BJ (cell line): ENCODE data around the gene LITAF. TPM values are rescaled to one million over a fixed set of nuclear protein-coding genes. Genes with fewer than 3 reads are reported as not detected.

Source experiments
- CTCF ChIA-PET: fragments of 350-600 bp; formaldehyde crosslinking; extraction: SDS; loops from one replicate; lab custom pipeline; 2021; ENCODE audit warnings: antibody characterized with exemption, inconsistent platforms; lab: Yijun Ruan, JAX
- POLR2A ChIA-PET: fragments of 300-600 bp; sonication (Branson Sonifier 250); formaldehyde crosslinking; extraction: SDS; loops from one replicate; lab custom pipeline; 2021; ENCODE audit warnings: antibody characterized with exemption; lab: Charles Lee
- DNase-seq: peaks from one replicate; pipeline ENCODE4 v3.0.0-alpha.2; 2011; ENCODE audit warnings: low read depth
- H3K27me3 ChIP-seq: 2 replicates; pipeline ENCODE4 v1.6.0; 2011; ENCODE audit warnings: low read length; ENCODE audit not compliant: control insufficient read depth, insufficient read depth
- H3K36me3 ChIP-seq: 2 replicates; pipeline ENCODE4 v1.5.1; 2011; ENCODE audit warnings: low read length; ENCODE audit not compliant: control insufficient read depth, insufficient read depth
- H3K4me3 ChIP-seq: 2 replicates; pipeline ENCODE4 v1.5.1; 2011; ENCODE audit warnings: low read depth, mild to moderate bottlenecking, control low read depth, low read length
- CTCF ChIP-seq: IDR thresholded peaks from 2 replicates; pipeline ENCODE4 v1.5.1; 2011; ENCODE audit warnings: low read depth, mild to moderate bottlenecking, control low read depth, inconsistent platforms, low read length, moderate library complexity; ENCODE audit not compliant: insufficient read depth
- polyA plus RNA-seq: library from polyadenylated mRNA; depleted of rRNA; stranded (reverse); fragments of >200 nt; gene quantifications from 2 replicates; pipeline ENCODE4 v1.2.3, GENCODE V29; 2011

LITAF gene
- polyA plus RNA-seq, 1 experiment: 212 TPM

- ChIA-PET CTCF (interaction anchor here (0.6 to 2.5 kb wide), 4 partner anchors 8 to 124 kb away, joined by 3 to 8 read pairs (median 4); no protein-coding TSS in a partner anchor), POLR2A (no interaction called here)
- DNase-seq: no peak
These were observed 62.5 kb downstream of the LITAF start for GRCh38 chr16:11524098-11524760.

GRCh38 chr16:11521055-11521454, 65.7 kb downstream of the LITAF start:
- no peak for DNase-seq
- no peak for TF ChIP-seq CTCF
- CTCF ChIA-PET: interaction anchor here (1.0 kb wide), 1 partner anchor 11 kb away, joined by 4 read pairs; no protein-coding TSS in a partner anchor
- POLR2A ChIA-PET: no interaction called here
- Histone ChIP-seq H3K4me3 (no peak overlapping the region), H3K27me3 (peaks cover 4% of the 10 kb centered on the region; the same call in 1 of the 2 replicates), H3K36me3 (no peaks in the 10 kb centered on the region)

More at GRCh38 chr16:11524098-11524760, 62.5 kb downstream of the LITAF start:
- H3K27me3 ChIP-seq: peaks cover 4% of the 10 kb centered on the region; the same call in 1 of the 2 replicates
- no peak overlapping the region for H3K4me3 ChIP-seq
- no peaks in the 10 kb centered on the region for H3K36me3 ChIP-seq
- TF ChIP-seq CTCF: no peak

DNA sequence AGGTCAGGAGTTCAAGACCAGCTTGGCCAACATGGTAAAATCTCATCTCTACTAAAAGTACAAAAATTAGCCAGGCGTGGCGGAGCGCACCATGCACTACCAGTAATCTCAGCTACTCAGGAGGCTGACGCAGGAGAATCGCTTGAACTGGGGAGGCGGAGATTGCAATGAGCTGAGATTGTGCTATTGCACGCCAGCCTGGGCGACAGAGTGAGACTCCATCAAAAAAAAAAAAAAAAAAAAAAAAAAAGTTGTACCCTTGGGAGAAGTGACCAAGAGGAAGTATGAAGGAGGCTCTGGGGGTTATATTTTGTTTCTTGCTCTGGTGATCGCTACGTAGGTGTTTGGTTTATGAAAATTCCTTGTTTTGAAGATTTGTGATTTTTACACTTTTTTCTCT, 66.3 kb downstream of the LITAF start:
- ChIA-PET CTCF (interaction anchor here (1.0 kb wide), 1 partner anchor 12 kb away, joined by 4 read pairs; no protein-coding TSS in a partner anchor), POLR2A (no interaction called here)
- no peak for TF ChIP-seq CTCF
- Histone ChIP-seq H3K27me3 (peaks cover 6% of the 10 kb centered on the region; the same call in 1 of the 2 replicates), H3K36me3 (no peaks in the 10 kb centered on the region), H3K4me3 (no peak overlapping the region)
- no peak for DNase-seq

DNA sequence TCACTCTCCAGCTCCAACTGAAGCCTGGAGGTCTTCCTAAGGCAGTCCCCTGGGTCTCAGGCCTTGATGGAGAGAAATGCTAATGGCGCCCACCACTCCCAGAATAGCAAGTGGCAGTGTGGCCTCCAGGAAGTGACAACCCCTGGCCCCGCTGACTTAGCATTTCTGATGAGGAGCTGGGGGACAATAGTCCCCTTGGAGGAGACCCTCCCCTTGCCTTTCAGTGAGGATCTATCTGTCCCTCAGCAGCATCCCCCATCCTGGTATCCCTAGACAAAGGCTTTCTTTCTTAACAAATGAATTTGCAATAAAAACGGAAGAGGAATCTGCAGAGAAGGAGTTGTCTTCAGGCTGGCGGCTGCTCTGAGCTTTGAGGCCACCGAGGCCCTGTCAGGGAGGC, 68.8 kb downstream of the LITAF start:
- DNase-seq: no peak
- Histone ChIP-seq H3K27me3 (peaks cover 4% of the 10 kb centered on the region; the same call in 1 of the 2 replicates), H3K36me3 (no peaks in the 10 kb centered on the region), H3K4me3 (no peak overlapping the region)
- TF ChIP-seq CTCF: no peak
- ChIA-PET CTCF (interaction anchor here (0.9 to 1.7 kb wide), 2 partner anchors 14 to 42 kb away, joined by 3 to 6 read pairs; no protein-coding TSS in a partner anchor), POLR2A (no interaction called here)
